Kidney (tissue), 14 donors: ENCODE results near the gene TMF1. TPM values are rescaled to one million over a fixed set of nuclear protein-coding genes. Genes with fewer than 3 reads are reported as not detected.
A peak's percentile ranks its signal among the peaks of the same experiment; 100 is the strongest.

ENCODE experiments used
- DNase-seq, 5 donors: peaks; one replicate each; pipeline ENCODE4 v3.0.0-alpha.2; 2013 to 2020
- FAIRE-seq: peaks from 2 replicates; lab custom pipeline; 2012; peaks lifted over from hg19 to GRCh38; lab: Jason Lieb, UNC
- H3K27ac ChIP-seq, 2 donors: one replicate each; pipeline ENCODE4 v1.7.0; 2013; ENCODE audit warnings: low read depth in 2 of 2, low read length in 2 of 2, inconsistent platforms in 1 of 2
- H3K27me3 ChIP-seq: one replicate; pipeline ENCODE4 v1.7.1; 2013; ENCODE audit warnings: low read length, inconsistent platforms; ENCODE audit not compliant: control insufficient read depth, insufficient read depth
- H3K36me3 ChIP-seq, 3 donors: one replicate each; pipeline versions ENCODE4 v1.7.0 to v1.7.1; 2013; ENCODE audit warnings: low read length in 3 of 3, control low read depth in 1 of 3, inconsistent platforms in 1 of 3; ENCODE audit not compliant: insufficient read depth in 3 of 3, control insufficient read depth in 2 of 3
- H3K4me1 ChIP-seq, 3 donors: one replicate each; pipeline versions ENCODE4 v1.7.0 to v1.7.1; 2013; ENCODE audit warnings: low read length in 3 of 3, inconsistent platforms in 1 of 3, low read depth in 1 of 3; ENCODE audit not compliant: control insufficient read depth in 2 of 3, insufficient read depth in 2 of 3
- H3K4me3 ChIP-seq, 3 donors: one replicate each; pipeline versions ENCODE4 v1.7.0 to v1.8.1; 2013; ENCODE audit warnings: low read length in 3 of 3, control low read depth in 1 of 3, inconsistent platforms in 1 of 3
- H3K9ac ChIP-seq, 3 donors: one replicate each; pipeline versions ENCODE4 v1.7.0 to v1.7.1; 2013; ENCODE audit warnings: low read length in 3 of 3, control low read depth in 1 of 3, inconsistent platforms in 1 of 3
- H3K9me3 ChIP-seq, 3 donors: one replicate each; pipeline versions ENCODE4 v1.7.0 to v1.7.1; 2013; ENCODE audit warnings: low read length in 3 of 3, control low read depth in 1 of 3, inconsistent platforms in 1 of 3; ENCODE audit not compliant: control insufficient read depth in 2 of 3, insufficient read depth in 1 of 3
- intact Hi-C: fragments of 100-400 bp; cut with DNase I; formaldehyde crosslinking; loops from one replicate; pipeline ENCODE4 v1.11.1; 2022
- polyA plus RNA-seq: library from polyadenylated mRNA; stranded (reverse); fragments of 350-450 nt; fragmentation: Illumina TruSeq; extraction: RNeasy Lipid Tissue Mini Kit (QIAGEN cat#74804); gene quantifications from one replicate; pipeline ENCODE4 v1.2.3, GENCODE V29; 2014; ENCODE audit warnings: low read depth, low replicate concordance; ENCODE audit not compliant: insufficient read depth
- total RNA-seq: library from RNA; stranded (reverse); fragmentation: NEBNext Ultra II Directional; extraction: Animal tissue kit (Norgen Biotek cat#: 25700); gene quantifications from one replicate; pipeline ENCODE4 v1.2.1, GENCODE V29; 2021
- TF ChIP-seq, protein P1 (sequence below): IDR thresholded peaks from 3 replicates; pipeline ENCODE4 v1.5.1; 2012; ENCODE audit warnings: mild to moderate bottlenecking, moderate library complexity, borderline replicate concordance; ENCODE audit not compliant: insufficient read depth; ENCODE audit errors: extremely low read depth
- donor health status: control.
- donor health status: control.
- donor health status: control.
- donor health status: control.
- donor health status: control.
- donor health status: DM: yes; HTN: yes; CAD: no.
- donor health status: Normal renal cell carcinoma (clear cell type).

Gene TMF1
- total and polyA plus RNA-seq, 2 donors from 2014 or later: 6.5 to 38.8 TPM

DNA sequence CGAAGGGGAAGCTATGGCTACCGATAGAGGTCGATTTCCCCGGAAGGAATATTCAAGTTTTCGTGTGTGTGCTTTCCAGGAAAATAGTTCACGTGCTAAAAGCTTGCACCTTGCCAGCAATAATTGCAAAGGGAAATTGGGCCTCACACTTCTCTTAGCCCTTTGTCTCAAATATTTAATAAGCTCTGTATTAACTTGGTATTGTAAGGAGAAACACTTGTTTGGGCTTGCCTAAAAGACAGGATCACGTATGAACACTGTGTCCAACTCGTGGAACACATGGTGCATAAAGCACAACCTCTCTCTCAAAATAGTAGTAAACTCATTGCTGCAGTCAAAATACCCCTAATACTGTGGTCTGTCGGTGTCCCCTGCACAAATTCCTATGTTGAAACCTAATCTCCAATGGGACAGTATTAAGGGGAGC is 352 bp upstream of the TMF1 start:
- Histone ChIP-seq H3K36me3 (peaks cover 5 to 18% (median 12%) of the 10 kb centered on the region in 3 donors), H3K27me3 (no peaks in the 10 kb centered on the region), H3K4me3 (peak overlapping the region; percentile 82 to 99 (median 91)), H3K4me1 (peaks cover 0 to 6% (median 5%) of the 10 kb centered on the region in 3 donors), H3K9ac (peak overlapping the region in 2 of 3 donors; percentile 63 to 98), H3K9me3 (no peaks in the 10 kb centered on the region), H3K27ac (peak overlapping the region; percentile 97)
- TF ChIP-seq, protein P1, sequence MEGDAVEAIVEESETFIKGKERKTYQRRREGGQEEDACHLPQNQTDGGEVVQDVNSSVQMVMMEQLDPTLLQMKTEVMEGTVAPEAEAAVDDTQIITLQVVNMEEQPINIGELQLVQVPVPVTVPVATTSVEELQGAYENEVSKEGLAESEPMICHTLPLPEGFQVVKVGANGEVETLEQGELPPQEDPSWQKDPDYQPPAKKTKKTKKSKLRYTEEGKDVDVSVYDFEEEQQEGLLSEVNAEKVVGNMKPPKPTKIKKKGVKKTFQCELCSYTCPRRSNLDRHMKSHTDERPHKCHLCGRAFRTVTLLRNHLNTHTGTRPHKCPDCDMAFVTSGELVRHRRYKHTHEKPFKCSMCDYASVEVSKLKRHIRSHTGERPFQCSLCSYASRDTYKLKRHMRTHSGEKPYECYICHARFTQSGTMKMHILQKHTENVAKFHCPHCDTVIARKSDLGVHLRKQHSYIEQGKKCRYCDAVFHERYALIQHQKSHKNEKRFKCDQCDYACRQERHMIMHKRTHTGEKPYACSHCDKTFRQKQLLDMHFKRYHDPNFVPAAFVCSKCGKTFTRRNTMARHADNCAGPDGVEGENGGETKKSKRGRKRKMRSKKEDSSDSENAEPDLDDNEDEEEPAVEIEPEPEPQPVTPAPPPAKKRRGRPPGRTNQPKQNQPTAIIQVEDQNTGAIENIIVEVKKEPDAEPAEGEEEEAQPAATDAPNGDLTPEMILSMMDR: no peak
- FAIRE-seq (no peak), DNase-seq (no peak)
- intact Hi-C loops: no loop called here

DNA sequence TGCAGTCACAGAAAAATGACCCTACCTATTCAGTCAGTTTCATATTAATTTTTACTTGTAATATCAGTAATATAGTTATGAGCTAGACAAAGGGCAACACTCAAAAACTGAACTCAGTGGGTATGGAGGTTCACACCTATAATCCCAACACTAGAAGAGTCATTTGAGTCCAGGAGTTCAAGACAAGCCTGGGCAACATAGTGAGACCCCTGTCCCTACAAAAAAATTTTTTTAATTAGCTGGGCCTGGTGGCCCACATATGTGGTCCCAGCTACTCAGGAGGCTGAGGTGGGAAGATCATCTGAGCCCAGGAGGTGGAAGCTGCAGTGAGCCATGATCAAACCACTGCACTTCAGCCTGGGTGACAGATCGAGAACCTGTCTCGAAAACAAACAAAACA is 3.1 kb downstream of the TMF1 start:
- TF ChIP-seq, protein P1: no peak
- DNase-seq (no peak), FAIRE-seq (no peak)
- Histone ChIP-seq H3K27ac (no peak overlapping the region), H3K9me3 (no peaks in the 10 kb centered on the region), H3K27me3 (no peaks in the 10 kb centered on the region), H3K4me1 (peaks cover 0 to 6% (median 5%) of the 10 kb centered on the region in 3 donors), H3K4me3 (no peak overlapping the region), H3K9ac (no peak overlapping the region), H3K36me3 (peaks cover 9 to 19% (median 11%) of the 10 kb centered on the region in 3 donors)
- intact Hi-C loops: no loop called here

DNA sequence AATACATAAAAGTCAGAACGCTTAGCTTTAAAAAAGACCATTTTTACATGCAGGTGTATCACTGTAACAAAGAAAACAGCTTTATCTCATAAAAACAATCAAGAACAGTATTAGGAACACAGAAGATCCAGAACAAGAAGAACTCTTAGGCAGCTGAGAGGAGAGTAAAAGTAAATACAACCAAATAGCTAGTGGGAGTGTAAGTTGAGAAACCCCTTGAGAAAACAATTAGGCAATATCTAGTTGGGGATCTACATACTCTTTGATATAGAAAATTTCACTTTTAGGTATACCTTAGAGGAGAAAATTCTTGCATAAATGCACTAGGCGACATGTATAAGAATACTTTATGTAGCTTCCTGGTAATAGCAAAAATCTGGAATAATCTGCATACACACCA is 7.5 kb downstream of the TMF1 start:
- H3K9ac ChIP-seq: no peak overlapping the region
- DNase-seq (no peak), FAIRE-seq (no peak)
- H3K27me3 ChIP-seq: no peaks in the 10 kb centered on the region
- intact Hi-C loops: no loop called here
- H3K36me3 ChIP-seq: peaks cover 14 to 47% (median 16%) of the 10 kb centered on the region in 3 donors
- H3K4me3 ChIP-seq: no peak overlapping the region
- H3K9me3 ChIP-seq: no peaks in the 10 kb centered on the region
- TF ChIP-seq, protein P1: no peak
- H3K27ac ChIP-seq: no peak overlapping the region
- H3K4me1 ChIP-seq: no peaks in the 10 kb centered on the region

DNA sequence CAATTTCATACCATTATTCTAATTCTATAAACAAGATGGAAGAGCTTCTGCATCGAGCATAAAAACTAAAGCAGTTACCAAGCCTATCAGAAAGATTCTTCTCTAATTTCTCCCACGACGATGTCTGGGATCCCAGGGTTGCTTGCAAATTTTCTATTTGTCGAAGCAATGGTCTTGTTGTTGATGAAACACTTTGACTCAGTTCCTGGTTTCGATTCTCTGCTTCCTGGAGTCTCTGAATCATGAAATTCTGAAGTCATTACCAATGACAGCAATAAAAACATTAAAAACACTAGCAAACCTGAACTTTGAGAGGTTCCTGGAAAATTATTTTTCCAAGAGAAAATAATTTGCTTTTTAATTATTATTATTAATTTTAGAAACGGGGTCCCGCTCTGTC is 18.7 kb downstream of the TMF1 start:
- H3K4me1 ChIP-seq: no peaks in the 10 kb centered on the region
- FAIRE-seq (no peak), DNase-seq (no peak)
- no peaks in the 10 kb centered on the region for H3K27me3 ChIP-seq
- intact Hi-C loops: no loop called here
- H3K27ac ChIP-seq: no peak overlapping the region
- no peak overlapping the region for H3K4me3 ChIP-seq
- no peaks in the 10 kb centered on the region for H3K9me3 ChIP-seq
- no peak overlapping the region for H3K9ac ChIP-seq
- H3K36me3 ChIP-seq: peaks cover 9 to 51% (median 18%) of the 10 kb centered on the region in 3 donors
- TF ChIP-seq, protein P1: no peak
